H1 (cell line): ENCODE data around the gene KRR1. TPM values are rescaled to one million over a fixed set of nuclear protein-coding genes. Genes with fewer than 3 reads are reported as not detected.

Experiments
- CTCF ChIA-PET: fragments of 300-600 bp; sonication (Branson Sonifier 250); formaldehyde crosslinking; loops from one replicate; lab custom pipeline; 2021; ENCODE audit not compliant: partially characterized antibody; lab: Charles Lee
- POLR2A ChIA-PET: fragments of 300-600 bp; sonication (Branson Sonifier 250); formaldehyde crosslinking; loops from one replicate; lab custom pipeline; 2021; ENCODE audit warnings: inconsistent platforms; ENCODE audit not compliant: partially characterized antibody; lab: Charles Lee
- DNase-seq, 2 experiments: peaks; one replicate each; pipeline versions ENCODE4 v3.0.0 to v3.0.0-alpha.2; 2010 to 2022; ENCODE audit warnings: low spot score in 2 of 2, low read depth in 1 of 2, mixed read lengths in 1 of 2
- FAIRE-seq: peaks from 2 replicates; lab custom pipeline; 2011; peaks lifted over from hg19 to GRCh38; lab: Jason Lieb, UNC
- H2AFZ ChIP-seq: 2 replicates; pipeline ENCODE4 v1.8.1; 2012; ENCODE audit warnings: low read length, inconsistent platforms
- H2AK5ac ChIP-seq: 2 replicates; pipeline ENCODE4 v1.6.1; 2013; ENCODE audit warnings: low read depth, low read length
- H2BK120ac ChIP-seq: replicated peaks from 2 replicates; pipeline ENCODE3; 2013; ENCODE audit warnings: low read depth, low read length, inconsistent platforms
- H2BK12ac ChIP-seq: 2 replicates; pipeline ENCODE4 v1.6.1; 2013; ENCODE audit warnings: low read depth, low read length
- H2BK15ac ChIP-seq: 2 replicates; pipeline ENCODE4 v1.6.1; 2013; ENCODE audit warnings: low read length
- H2BK20ac ChIP-seq: 2 replicates; pipeline ENCODE4 v1.6.1; 2013; ENCODE audit warnings: low read length
- H2BK5ac ChIP-seq: 2 replicates; pipeline ENCODE4 v1.6.1; 2013; ENCODE audit warnings: low read depth, low read length
- H3K14ac ChIP-seq: 2 replicates; pipeline ENCODE4 v1.6.1; 2013; ENCODE audit warnings: inconsistent platforms; ENCODE audit not compliant: insufficient read length
- H3K18ac ChIP-seq: 2 replicates; pipeline ENCODE4 v1.6.1; 2013; ENCODE audit warnings: low read length; ENCODE audit errors: extremely low read depth
- H3K23ac ChIP-seq: 2 replicates; pipeline ENCODE4 v1.6.1; 2013; ENCODE audit warnings: inconsistent platforms; ENCODE audit not compliant: insufficient read length
- H3K23me2 ChIP-seq: 2 replicates; pipeline ENCODE4 v1.6.1; 2013; ENCODE audit warnings: low read depth, low read length
- H3K27ac ChIP-seq: 2 replicates; pipeline ENCODE4 v1.6.1; 2011; ENCODE audit warnings: low read depth, low read length, inconsistent platforms
- H3K27me3 ChIP-seq, 4 experiments: replicated peaks in 1 of 4; 1 replicate in 1 of 4; 2 replicates in 3 of 4; pipeline versions ENCODE4 v1.6.1 to v1.8.1; 2011 to 2013; ENCODE audit warnings: low read length in 3 of 4, mild to moderate bottlenecking in 3 of 4, inconsistent platforms in 2 of 4, mixed read lengths in 2 of 4, moderate library complexity in 1 of 4; ENCODE audit not compliant: control insufficient read depth in 3 of 4, insufficient read depth in 3 of 4; ENCODE audit errors: extremely low read depth in 1 of 4
- H3K36me3 ChIP-seq, 4 experiments: 2 replicates each; pipeline versions ENCODE4 v1.6.1 to v1.8.1; 2011 to 2013; ENCODE audit warnings: mild to moderate bottlenecking in 4 of 4, low read length in 3 of 4, moderate library complexity in 2 of 4, control low read depth in 1 of 4, inconsistent platforms in 1 of 4; ENCODE audit not compliant: insufficient read depth in 4 of 4, control insufficient read depth in 2 of 4
- H3K4ac ChIP-seq: replicated peaks from 2 replicates; pipeline ENCODE3; 2013; ENCODE audit warnings: low read length, low read depth, mixed read lengths, inconsistent platforms; ENCODE audit not compliant: insufficient read length
- H3K4me1 ChIP-seq, 4 experiments: replicated peaks in 1 of 4; 1 replicate in 1 of 4; 2 replicates in 3 of 4; pipeline versions ENCODE4 v1.6.1 to v1.8.1; 2011 to 2013; ENCODE audit warnings: low read length in 3 of 4, inconsistent platforms in 2 of 4, mixed read lengths in 1 of 4; ENCODE audit not compliant: insufficient read depth in 4 of 4, control insufficient read depth in 3 of 4
- H3K4me2 ChIP-seq, 2 experiments: 2 replicates each; pipeline versions ENCODE4 v1.6.1 to v1.8.1; 2011 to 2013; ENCODE audit warnings: low read depth in 2 of 2, low read length in 2 of 2, control low read depth in 1 of 2, inconsistent platforms in 1 of 2, mild to moderate bottlenecking in 1 of 2; ENCODE audit not compliant: insufficient read depth in 1 of 2
- H3K4me3 ChIP-seq, 4 experiments: fragments of 200-600, 300-600 bp in 1 of 4; sonication (generic), shearing (Covaris generic), sonication (Bioruptor Twin) in 1 of 4; 2 replicates each; pipeline versions ENCODE4 v1.5.1 to v1.8.1; 2011 to 2016; ENCODE audit warnings: low read length in 4 of 4, low read depth in 3 of 4, control low read depth in 2 of 4, inconsistent platforms in 2 of 4, mild to moderate bottlenecking in 2 of 4, mixed read lengths in 1 of 4, moderate library complexity in 1 of 4; ENCODE audit not compliant: insufficient read depth in 2 of 4; ENCODE audit errors: extremely low read depth in 1 of 4
- H3K56ac ChIP-seq: replicated peaks from 2 replicates; pipeline ENCODE3; 2013; ENCODE audit warnings: low read depth, mild to moderate bottlenecking, mixed read lengths, low read length, inconsistent platforms; ENCODE audit not compliant: insufficient read length
- H3K79me1 ChIP-seq: 2 replicates; pipeline ENCODE4 v1.6.1; 2013; ENCODE audit warnings: low read depth, low read length, control low read depth
- H3K79me2 ChIP-seq, 2 experiments: 2 replicates each; pipeline versions ENCODE4 v1.6.1 to v1.8.1; 2012 to 2013; ENCODE audit warnings: low read length in 2 of 2, mild to moderate bottlenecking in 2 of 2, inconsistent platforms in 1 of 2; ENCODE audit not compliant: insufficient read depth in 2 of 2, control insufficient read depth in 1 of 2
- H3K9ac ChIP-seq, 4 experiments: replicated peaks in 1 of 4; 1 replicate in 1 of 4; 2 replicates in 3 of 4; pipeline versions ENCODE4 v1.6.1 to v1.8.1; 2011 to 2013; ENCODE audit warnings: low read depth in 3 of 4, low read length in 3 of 4, control low read depth in 2 of 4, mild to moderate bottlenecking in 2 of 4, moderate library complexity in 2 of 4, inconsistent platforms in 1 of 4; ENCODE audit errors: extremely low read depth in 1 of 4
- H3K9me3 ChIP-seq, 2 experiments: 2 replicates each; pipeline versions ENCODE4 v1.6.1 to v1.8.1; 2012 to 2013; ENCODE audit warnings: mild to moderate bottlenecking in 2 of 2, moderate library complexity in 2 of 2, control low read depth in 1 of 2, inconsistent platforms in 1 of 2, low read depth in 1 of 2, low read length in 1 of 2, mixed read lengths in 1 of 2; ENCODE audit not compliant: insufficient read depth in 2 of 2
- H4K20me1 ChIP-seq, 2 experiments: replicated peaks in 1 of 2; 2 replicates each; pipeline versions ENCODE3 to v1.8.1; 2011 to 2013; ENCODE audit warnings: inconsistent platforms in 2 of 2, low read length in 2 of 2, mild to moderate bottlenecking in 1 of 2; ENCODE audit not compliant: insufficient read depth in 2 of 2, control insufficient read depth in 1 of 2
- H4K5ac ChIP-seq: 2 replicates; pipeline ENCODE4 v1.6.1; 2013; ENCODE audit warnings: low read length, low read depth, mixed read lengths, inconsistent platforms; ENCODE audit not compliant: insufficient read length
- H4K8ac ChIP-seq: 2 replicates; pipeline ENCODE4 v1.8.0; 2013; ENCODE audit warnings: mild to moderate bottlenecking, moderate library complexity, low read length, inconsistent platforms; ENCODE audit not compliant: insufficient read depth; ENCODE audit errors: extremely low read depth
- H4K91ac ChIP-seq: replicated peaks from 2 replicates; pipeline ENCODE3; 2013; ENCODE audit warnings: low read length, mixed read lengths, inconsistent platforms; ENCODE audit not compliant: insufficient read length
- BACH1 ChIP-seq: IDR thresholded peaks from 2 replicates; pipeline ENCODE4 v1.6.1; 2012; ENCODE audit warnings: low read length, improper control_type of control experiment
- SIN3A ChIP-seq, 2 experiments: IDR thresholded peaks in 1 of 2; conservative IDR thresholded peaks in 1 of 2; 2 replicates each; pipeline ENCODE4 v1.6.1; 2011 to 2012; ENCODE audit warnings: low read length in 2 of 2, improper control_type of control experiment in 1 of 2, low read depth in 1 of 2, mild to moderate bottlenecking in 1 of 2
- WGBS, 2 experiments: shearing (Covaris generic) in 1 of 2; methylation state at CpG; one replicate each; pipeline versions ENCODE4 v1.1.6 to v1.1.7; 2013 to 2015; ENCODE audit warnings: low lambda C conversion rate in 2 of 2, mixed read lengths in 2 of 2, inconsistent platforms in 1 of 2, low coverage in 1 of 2, missing lambda C conversion rate in 1 of 2; ENCODE audit not compliant: insufficient replicate concordance in 2 of 2, insufficient coverage in 1 of 2, insufficient read length in 1 of 2; ENCODE audit errors: extremely low coverage in 1 of 2, missing lambda C conversion rate in 1 of 2; 5-methylcytosine and 5-hydroxymethylcytosine counted together
- polyA plus RNA-seq, 7 experiments: library from polyadenylated mRNA; depleted of rRNA in 3 of 7; stranded (reverse) in 5 of 7; unstranded in 2 of 7; fragments of >200 nt in 5 of 7; fragments of 200-250 nt in 2 of 7; gene quantifications; 1 replicate in 5 of 7; 2 replicates in 1 of 7; 4 replicates in 1 of 7; pipeline versions ENCODE4 v1.2.1 to v1.2.3, GENCODE V29; 2011 to 2013; ENCODE audit warnings: missing spikeins in 2 of 7, mixed read lengths in 2 of 7
- total RNA-seq: library from RNA; stranded (reverse); fragmentation: NEBNext Ultra II Directional; extraction: Animal tissue kit (Norgen Biotek cat#: 25700); gene quantifications from 2 replicates; pipeline ENCODE4 v1.2.1, GENCODE V29; 2021

KRR1 gene
- total and polyA plus RNA-seq, 2 of the 8 experiments (the other 6 are each of a cell fraction or from before 2014, with no cell fraction given): 6.1 to 80.1 TPM

DNA sequence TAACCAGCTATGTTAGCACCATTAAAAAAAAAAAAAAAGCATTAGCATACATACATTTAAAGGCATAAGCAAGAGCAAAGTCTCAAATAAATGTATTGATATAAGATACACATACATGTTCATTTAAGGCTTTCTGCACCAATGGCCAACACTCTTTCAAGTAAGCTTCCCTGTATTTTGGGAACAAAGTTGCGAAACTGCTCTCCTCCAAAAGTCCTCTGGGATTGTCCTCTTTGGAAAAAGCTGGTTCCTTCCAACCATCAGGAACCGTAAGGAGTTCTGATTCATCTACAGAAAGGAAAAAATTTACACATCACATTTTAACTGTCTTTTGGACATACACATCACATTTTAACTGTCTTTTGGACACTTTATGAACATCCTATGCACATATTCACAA, 3.2 kb downstream of the KRR1 start:
- POLR2A ChIA-PET: interaction anchor here (1.0 kb wide), 1 partner anchor 540 kb away, joined by 3 read pairs; no protein-coding TSS in a partner anchor
- Histone ChIP-seq H3K9ac (no peak overlapping the region), H3K56ac (no peak overlapping the region), H3K79me2 (peaks cover 18 to 50% of the 10 kb centered on the region in 2 experiments; a peak in 3 of 4 replicates), H3K4ac (no peak overlapping the region)
- no peak for TF ChIP-seq BACH1
- no peak for TF ChIP-seq SIN3A (conservative IDR thresholded peaks at IDR 0.05 in 1 of 2, IDR thresholded peaks at IDR 0.05 in 1 of 2; ENCODE audit: low read depth in 1 of 2, low read length in 2 of 2)
- TF ChIP-seq, all 59 proteins: peak for 0
- Histone ChIP-seq H4K8ac (no peak overlapping the region), H3K9me3 (no peaks in the 10 kb centered on the region), H3K23ac (no peak overlapping the region), H3K4me1 (no peaks in the 10 kb centered on the region; a peak in 2 of 7 replicates), H2BK12ac (no peak overlapping the region), H4K5ac (no peak overlapping the region), H3K79me1 (no peaks in the 10 kb centered on the region), H2BK15ac (no peak overlapping the region), H3K27me3 (no peaks in the 10 kb centered on the region), H3K27ac (no peak overlapping the region), H3K36me3 (peaks cover 6 to 37% (median 14%) of the 10 kb centered on the region in 4 experiments; a peak in 7 of 8 replicates), H2AK5ac (no peak overlapping the region), H3K14ac (no peak overlapping the region), H2BK20ac (no peak overlapping the region), H3K23me2 (no peaks in the 10 kb centered on the region; the same call in 1 of the 2 replicates), H2BK5ac (no peak overlapping the region), H2AFZ (no peak overlapping the region), H3K18ac (no peak overlapping the region), H4K20me1 (peaks cover 2 to 4% of the 10 kb centered on the region in 2 experiments), H4K91ac (no peak overlapping the region), H2BK120ac (no peak overlapping the region), H3K4me3 (no peak overlapping the region), H3K4me2 (no peak overlapping the region)
- CTCF ChIA-PET: interaction anchor here (0.6 to 1.0 kb wide), 3 partner anchors 12 to 548 kb away, joined by 3 to 4 read pairs (median 3); no protein-coding TSS in a partner anchor
- DNase-seq: no peak
- FAIRE-seq: no peak
- 97% methylated on average over 2 of the region's 2 CpGs; no CpG with 5 or more reads in 1 of the 2 experiments for WGBS, 2 experiments
